Sigmoid colon (tissue), 4 donors: ENCODE measurements around the gene SRRM2.

ENCODE experiments used
- CTCF ChIP-seq, 4 experiments: fragments of 450-650 bp in 3 of 4; fragments of 200-600 bp in 1 of 4; IDR thresholded peaks; one replicate each; pipeline ENCODE4 v1.5.1; 2016 to 2019; ENCODE audit warnings: antibody characterized with exemption in 4 of 4, mild to moderate bottlenecking in 3 of 4, moderate library complexity in 2 of 4
- POLR2A ChIP-seq, 2 donors: fragments of 450-650 bp; IDR thresholded peaks; one replicate each; pipeline ENCODE4 v1.6.1; 2016; ENCODE audit warnings: antibody characterized with exemption in 2 of 2, mild to moderate bottlenecking in 2 of 2, moderate library complexity in 2 of 2
- POLR2AphosphoS5 ChIP-seq, 4 donors: sonication (generic); formaldehyde crosslinking; IDR thresholded peaks; one replicate each; pipeline ENCODE4 v1.6.1; 2017; ENCODE audit warnings: antibody characterized with exemption in 4 of 4

GRCh38 chr16:2795395-2796143, 43.1 kb downstream of the SRRM2 start:
- TF ChIP-seq POLR2A (IDR thresholded peaks at IDR 0.05) (no peak), POLR2AphosphoS5 (IDR thresholded peaks at IDR 0.05) (no peak), CTCF (IDR thresholded peaks at IDR 0.05) (no peak)
